ENCODE data around the gene F8.

- TF ChIP-seq CTCF (IDR thresholded peaks at IDR 0.05) = no peak
- TF ChIP-seq POLR2A (IDR thresholded peaks at IDR 0.05) = no peak
- no peak for TF ChIP-seq EP300 (IDR thresholded peaks at IDR 0.05)
Observed at GRCh38 chrX:154908821-154909220, 113.7 kb downstream of the F8 start.
